SU-DHL-6 (cell line): ENCODE data around the gene PPP1R14B.

Experiments used
- CTCF ChIP-seq: fragments of 200-600 bp; sonication (generic); IDR thresholded peaks from one replicate; pipeline ENCODE4 v1.5.1; 2017; ENCODE audit warnings: antibody characterized with exemption, mild to moderate bottlenecking, low read length, moderate library complexity; ENCODE audit not compliant: insufficient read depth, poor library complexity, severe bottlenecking
- EZH2phosphoT487 ChIP-seq: fragments of 200-600 bp; sonication (generic), shearing (Covaris generic); conservative IDR thresholded peaks from 2 replicates; pipeline ENCODE4 v1.6.1; 2018; ENCODE audit warnings: mild to moderate bottlenecking, antibody characterized with exemption, low read length, moderate library complexity, mixed read lengths

DNA sequence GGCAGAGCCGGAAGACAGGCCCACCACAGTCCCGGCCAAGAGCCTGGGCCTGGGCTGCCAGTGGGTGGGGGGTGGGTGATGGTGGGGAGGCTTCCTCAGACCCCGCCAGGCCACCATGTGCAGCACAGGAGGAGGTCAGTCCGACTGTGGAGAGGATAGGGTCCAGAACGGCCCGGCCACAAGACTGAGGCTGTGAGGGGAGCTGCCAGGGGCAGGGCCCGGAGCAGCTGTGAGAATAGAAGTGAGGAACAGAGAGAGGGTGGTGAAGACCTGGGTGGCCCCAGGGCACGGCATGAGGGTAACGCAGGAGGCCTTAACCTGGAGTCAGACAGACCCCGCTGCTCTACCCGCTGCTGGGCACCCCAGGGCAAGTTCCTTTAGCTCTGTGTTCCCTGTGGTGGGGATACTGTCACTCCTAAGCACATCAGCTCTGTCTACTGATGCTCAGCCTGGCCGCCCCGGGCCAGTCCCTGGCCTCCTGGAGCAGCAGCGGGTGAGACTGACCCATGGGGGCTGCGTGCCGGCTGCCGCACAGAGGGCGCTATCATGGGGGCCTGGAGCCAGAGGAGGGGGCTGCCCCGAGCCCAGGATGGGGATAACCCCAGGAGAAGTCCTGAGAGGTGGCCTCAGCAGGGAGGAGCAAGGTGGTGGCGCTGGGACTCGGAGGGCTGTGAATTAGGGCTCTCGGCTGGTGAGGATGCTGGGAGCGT is 38.5 kb downstream of the PPP1R14B start:
- TF ChIP-seq CTCF (no peak), EZH2phosphoT487 (no peak)
